Activated CD8-positive, alpha-beta memory T cell treated with anti-CD3 and anti-CD28 coated beads, Interleukin-2, amount 50 U/mL, for 1 hour (primary cell): ENCODE data around the gene SEC24D.
A peak's percentile ranks its signal among the peaks of the same experiment; 100 is the strongest.

Source experiments
- DNase-seq: peaks from one replicate; pipeline ENCODE4 v3.0.0-alpha.2; 2020; ENCODE audit errors: extremely low read depth

The SEC24D gene

DNA sequence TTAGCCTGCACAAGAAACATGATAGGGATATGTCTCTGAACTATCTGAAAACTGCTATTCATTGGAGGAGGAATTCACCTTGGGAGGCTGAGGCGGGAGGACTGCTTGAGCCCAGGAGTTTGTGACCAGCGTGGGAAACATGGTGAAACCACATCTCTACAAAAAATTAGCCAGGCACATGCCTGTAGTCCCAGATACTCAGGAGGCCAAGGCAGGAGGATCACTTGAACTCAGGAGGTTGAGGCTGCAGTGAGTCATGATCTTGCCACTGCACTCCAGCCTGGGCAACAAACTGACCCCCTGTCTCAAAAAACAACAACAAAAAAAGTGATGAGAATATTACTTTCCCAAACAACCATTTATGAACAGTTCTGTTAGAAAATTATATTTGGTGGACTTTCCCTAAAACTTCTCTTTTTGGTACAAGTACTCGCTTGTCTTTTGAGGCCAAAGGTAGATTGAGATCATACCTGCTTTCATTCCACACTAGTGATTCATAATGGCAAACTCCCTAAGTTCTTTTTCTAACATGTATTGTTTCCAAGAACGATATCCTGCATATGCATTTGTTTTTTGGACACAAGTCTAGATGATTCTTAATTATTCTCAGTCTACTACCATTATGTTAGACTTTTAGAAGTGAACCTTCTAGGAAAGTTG, 117.3 kb downstream of the SEC24D start:
- DNase-seq = no peak

DNA sequence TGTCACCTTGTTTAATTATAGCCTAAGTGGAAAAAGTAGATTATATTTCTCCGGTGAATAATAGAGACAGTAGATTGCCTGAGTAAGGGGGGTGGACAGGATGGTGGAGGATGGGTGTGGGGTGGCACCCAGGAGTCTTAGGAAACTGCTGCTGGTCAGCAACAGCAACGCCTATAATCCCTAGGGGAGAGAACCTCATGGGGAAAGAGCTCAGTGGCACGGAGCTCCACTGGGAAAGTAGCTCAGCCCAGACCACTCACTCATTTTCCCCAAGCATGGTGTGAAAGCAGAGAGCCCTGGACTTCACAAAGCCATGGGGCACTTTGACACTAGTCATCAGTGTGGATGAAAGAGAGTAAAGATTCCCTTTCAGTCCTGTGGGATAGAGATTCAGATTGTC, 119.6 kb downstream of the SEC24D start:
- no peak for DNase-seq

- DNase-seq = no peak
Measured at GRCh38 chr4:118714682-118715081, 121.2 kb downstream of the SEC24D start.

DNA sequence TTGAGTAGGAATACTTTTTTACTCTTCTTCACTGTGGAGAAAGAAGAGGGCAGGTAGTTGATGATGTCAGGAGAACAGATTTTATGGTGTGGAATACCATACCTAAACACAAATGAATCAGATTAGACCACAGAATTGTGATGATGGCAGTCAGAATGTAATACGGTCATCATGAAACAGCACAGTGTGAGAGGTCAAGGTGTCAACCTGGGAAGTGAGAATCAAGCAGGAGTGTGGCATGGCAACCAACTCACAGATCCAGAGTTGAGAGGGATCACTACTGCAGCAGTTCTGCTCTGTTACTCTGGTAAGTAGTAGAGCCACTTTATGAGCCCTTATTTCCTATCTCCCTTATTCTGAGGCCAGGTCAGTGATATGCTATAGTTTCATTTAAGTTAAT, 123.1 kb downstream of the SEC24D start:
- DNase-seq = no peak

DNA sequence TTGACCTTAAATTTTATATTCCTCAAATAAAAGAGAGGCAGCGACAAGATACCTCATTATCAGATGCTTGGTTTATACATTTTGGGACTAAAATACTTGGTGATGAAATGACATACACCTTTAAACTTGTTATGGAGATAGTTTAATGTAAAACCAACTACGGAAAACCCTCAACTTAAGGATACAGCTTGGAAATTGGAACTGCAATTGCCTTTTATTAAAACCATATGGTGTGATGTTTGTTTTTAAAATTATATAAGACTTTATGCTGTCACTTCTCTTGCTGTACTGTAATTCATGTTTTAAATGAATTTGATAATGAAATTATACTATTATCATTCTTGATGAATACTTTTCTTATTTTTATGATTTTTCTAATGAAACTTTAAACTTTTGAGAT, 124.9 kb downstream of the SEC24D start:
- DNase-seq = no peak

GRCh38 chr4:118703118-118703517, 132.8 kb downstream of the SEC24D start:
- no peak for DNase-seq

- DNase-seq = peak; percentile 57
Measured at GRCh38 chr4:118684873-118685811, 150.8 kb downstream of the SEC24D start, which contains the start of gene METTL14. TSS of gene METTL14 (plus strand) at chr4:118685392. CDS start at chr4:118685535, 143 bp downstream.

DNA sequence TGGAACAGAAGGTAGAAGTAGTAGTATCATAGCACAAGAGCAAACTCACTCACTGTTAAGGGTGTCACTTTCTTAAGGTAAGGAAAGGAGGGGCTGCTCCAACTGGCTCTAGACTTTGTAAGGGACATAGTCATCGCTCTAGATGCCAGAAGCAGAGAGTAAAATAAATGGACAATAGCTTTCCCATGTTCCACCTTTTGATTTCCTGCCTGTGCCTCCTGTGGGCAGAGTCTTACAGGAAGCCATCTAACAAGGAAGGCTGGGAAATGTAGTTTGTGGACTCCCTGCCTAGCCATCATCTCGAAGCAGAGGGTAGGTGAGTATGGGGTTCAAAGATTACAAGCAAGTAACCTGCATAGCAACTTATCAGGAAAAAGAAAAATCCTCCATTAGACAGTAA, 152.4 kb downstream of the SEC24D start:
- DNase-seq = no peak

DNA sequence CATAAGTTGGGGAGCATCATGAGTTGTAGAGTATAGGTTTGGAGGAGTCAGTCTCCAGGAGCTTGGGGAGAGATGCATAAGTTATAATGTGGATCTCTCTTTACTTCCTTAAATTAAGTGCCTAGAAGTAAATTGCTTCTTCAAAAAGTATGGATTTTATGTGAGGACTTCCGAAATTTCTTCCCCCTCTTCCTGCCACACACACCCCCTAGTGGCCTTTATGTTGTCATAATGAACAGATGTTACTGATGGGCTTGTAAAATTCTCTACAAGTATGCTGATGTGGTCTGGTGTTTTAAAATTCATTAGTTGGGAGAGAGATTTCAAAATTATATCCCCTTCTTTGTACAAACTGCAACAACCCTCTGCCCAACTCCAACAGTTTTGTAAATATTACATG, 153.0 kb downstream of the SEC24D start:
- no peak for DNase-seq

DNA sequence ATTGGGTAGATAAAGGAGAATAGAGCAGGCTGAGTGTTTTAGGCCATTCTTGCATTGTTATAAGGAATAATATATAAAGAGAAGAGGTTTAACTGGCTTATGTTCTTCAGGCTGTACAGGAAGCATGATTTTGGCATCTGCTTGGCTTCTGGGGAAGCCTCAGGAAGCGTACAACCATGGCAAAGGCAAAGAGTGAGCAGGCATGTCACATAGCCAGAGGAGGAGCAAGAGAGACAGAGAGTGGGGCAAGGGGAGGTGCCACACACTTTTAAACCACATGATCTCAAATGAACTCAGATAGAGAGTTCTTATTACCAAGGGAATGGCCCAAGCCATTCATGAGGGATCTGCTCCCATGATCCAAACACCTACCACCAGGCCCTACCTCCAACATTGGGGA, 155.1 kb downstream of the SEC24D start:
- no peak for DNase-seq

- no peak for DNase-seq
Measured at GRCh38 chr4:118676128-118676527, 159.8 kb downstream of the SEC24D start.
